HepG2 (cell line): ENCODE results near the gene GNA15. TPM values are rescaled to one million over a fixed set of nuclear protein-coding genes. Genes with fewer than 3 reads are reported as not detected.

Source experiments
- ATAC-seq: fragments of 200-7000 bp; cut with Tn5 transposase; 3 replicates; pipeline ENCODE4 v1.9.1; 2020; ENCODE audit warnings: mild to moderate bottlenecking, moderate library complexity
- BruUV-seq: library from RNA; stranded (reverse); fragments of 400-500 nt; replicated peaks from 2 replicates; lab custom pipeline; 2021; lab: Mats Ljungman, UMichigan
- CTCF ChIA-PET: fragments of 300-600 bp; formaldehyde crosslinking; extraction: SDS; loops from one replicate; lab custom pipeline; 2021; ENCODE audit warnings: low total read pairs, inconsistent platforms, low intra/inter-chr PET ratio; lab: Yijun Ruan, JAX
- POLR2A ChIA-PET: fragments of 350-600 bp; sonication (Branson Sonifier 250); formaldehyde crosslinking; loops from one replicate; lab custom pipeline; 2020; ENCODE audit warnings: antibody characterized with exemption, inconsistent platforms; lab: Yijun Ruan, JAX
- DNase-seq: peaks from one replicate; pipeline ENCODE4 v3.0.0-alpha.2; 2015; ENCODE audit warnings: low spot score
- FAIRE-seq: peaks from 3 replicates; lab custom pipeline; 2011; peaks lifted over from hg19 to GRCh38; lab: Jason Lieb, UNC
- H2AFZ ChIP-seq: one replicate; pipeline ENCODE4 v1.6.1; 2011; ENCODE audit warnings: low read length, inconsistent platforms
- H3K27ac ChIP-seq: fragments of 300-600 bp; 3 replicates; pipeline ENCODE4 v1.8.0; 2011; ENCODE audit warnings: mixed run types, mild to moderate bottlenecking, mixed read lengths, low read length, inconsistent platforms; ENCODE audit not compliant: insufficient read depth; ENCODE audit errors: extremely low read length
- H3K27me3 ChIP-seq, 2 experiments: fragments of 200-600 bp in 1 of 2; 2 replicates in 1 of 2; 3 replicates in 1 of 2; pipeline versions ENCODE4 v1.6.0 to v1.8.0; 2011; ENCODE audit warnings: low read length in 2 of 2, mild to moderate bottlenecking in 2 of 2, moderate library complexity in 2 of 2, inconsistent platforms in 1 of 2; ENCODE audit not compliant: insufficient read depth in 2 of 2, control insufficient read depth in 1 of 2
- H3K36me3 ChIP-seq, 2 experiments: fragments of 200-600 bp in 1 of 2; replicated peaks in 1 of 2; 2 replicates in 1 of 2; 3 replicates in 1 of 2; pipeline versions ENCODE4 v1.5.1 to v1.8.0; 2011; ENCODE audit warnings: low read length in 2 of 2, inconsistent platforms in 1 of 2; ENCODE audit not compliant: insufficient read depth in 2 of 2, control insufficient read depth in 1 of 2
- H3K4me1 ChIP-seq: 2 replicates; pipeline ENCODE4 v1.5.1; 2012; ENCODE audit warnings: low read length, inconsistent platforms; ENCODE audit not compliant: insufficient read depth
- H3K4me2 ChIP-seq: 2 replicates; pipeline ENCODE4 v1.6.0; 2011; ENCODE audit warnings: low read depth, low read length, inconsistent platforms
- H3K4me3 ChIP-seq, 3 experiments: fragments of 200-600 bp in 1 of 3; sonication (generic), shearing (Covaris generic) in 1 of 3; replicated peaks in 1 of 3; 2 replicates each; pipeline ENCODE4 v1.5.1; 2011 to 2016; ENCODE audit warnings: low read length in 3 of 3, inconsistent platforms in 2 of 3, low read depth in 2 of 3, mild to moderate bottlenecking in 2 of 3, control low read depth in 1 of 3, mixed read lengths in 1 of 3; ENCODE audit not compliant: insufficient read depth in 1 of 3
- H3K79me2 ChIP-seq: one replicate; pipeline ENCODE4 v1.6.1; 2011; ENCODE audit warnings: low read length, inconsistent platforms; ENCODE audit not compliant: insufficient read depth
- H3K9ac ChIP-seq: 2 replicates; pipeline ENCODE4 v1.6.0; 2011; ENCODE audit warnings: mild to moderate bottlenecking, low read depth, low read length, inconsistent platforms; ENCODE audit not compliant: insufficient read depth
- H3K9me3 ChIP-seq: 2 replicates; pipeline ENCODE4 v1.5.1; 2012; ENCODE audit warnings: mild to moderate bottlenecking, low read length
- H4K20me1 ChIP-seq: 2 replicates; pipeline ENCODE4 v1.6.0; 2011; ENCODE audit warnings: inconsistent platforms, mild to moderate bottlenecking, low read length, moderate library complexity; ENCODE audit not compliant: insufficient read depth
- ATF7 ChIP-seq, 2 experiments: fragments of 450-650 bp in 1 of 2; sonication (generic) in 1 of 2; formaldehyde crosslinking in 1 of 2; IDR thresholded peaks; 2 replicates each; pipeline versions ENCODE4 v1.4.0 to v1.6.1; 2016 to 2020; ENCODE audit warnings: antibody characterized with exemption in 1 of 2, mild to moderate bottlenecking in 1 of 2, missing genetic modification reagents in 1 of 2
- CBX2 ChIP-seq, 2 experiments: fragments of 200-600 bp in 1 of 2; sonication (generic); formaldehyde crosslinking in 1 of 2; IDR thresholded peaks; 2 replicates each; pipeline versions ENCODE4 v1.7.0 to v1.8.1; 2018 to 2022; ENCODE audit warnings: low read depth in 2 of 2, low read length in 1 of 2, mild to moderate bottlenecking in 1 of 2, missing genetic modification reagents in 1 of 2
- DMAP1 ChIP-seq: IDR thresholded peaks from 2 replicates; pipeline ENCODE4 v1.6.1; 2016
- HNF1B ChIP-seq: sonication (generic); formaldehyde crosslinking; IDR thresholded peaks from 2 replicates; pipeline ENCODE4 v1.5.1; 2020; ENCODE audit warnings: mild to moderate bottlenecking, moderate library complexity, missing genetic modification reagents
- KDM6A ChIP-seq: IDR thresholded peaks from 2 replicates; pipeline ENCODE4 v1.6.1; 2016; ENCODE audit warnings: low read depth
- MATR3 ChIP-seq: sonication (generic); formaldehyde crosslinking; IDR thresholded peaks from 2 replicates; pipeline ENCODE4 v1.4.0; 2020; ENCODE audit warnings: missing genetic modification reagents
- MLX ChIP-seq: IDR thresholded peaks from 2 replicates; pipeline ENCODE4 v1.6.1; 2016
- MXD4 ChIP-seq: IDR thresholded peaks from 2 replicates; pipeline ENCODE4 v1.6.1; 2016; ENCODE audit warnings: mild to moderate bottlenecking, missing biosample characterization, missing genetic modification reagents
- RBM39 ChIP-seq: fragments of 200-400 bp; formaldehyde crosslinking; IDR thresholded peaks from one replicate; pipeline ENCODE4 v1.6.1; 2018; ENCODE audit warnings: antibody characterized with exemption, mild to moderate bottlenecking, low read depth, low read length; ENCODE audit not compliant: poor library complexity, severe bottlenecking
- REL ChIP-seq: sonication (generic); formaldehyde crosslinking; conservative IDR thresholded peaks from 2 replicates; pipeline ENCODE4 v1.8.0; 2022; ENCODE audit warnings: mild to moderate bottlenecking, missing genetic modification reagents, moderate library complexity
- RFX3 ChIP-seq: IDR thresholded peaks from 2 replicates; pipeline ENCODE4 v1.6.1; 2016; ENCODE audit warnings: missing biosample characterization, missing genetic modification reagents
- TCF7L2 ChIP-seq: IDR thresholded peaks from 2 replicates; pipeline ENCODE4 v1.6.1; 2011; ENCODE audit warnings: mild to moderate bottlenecking, low read depth, low read length, moderate library complexity
- ZGPAT ChIP-seq: IDR thresholded peaks from 2 replicates; pipeline ENCODE4 v1.6.1; 2016; ENCODE audit warnings: mild to moderate bottlenecking
- ZMAT3 ChIP-seq: sonication (generic); formaldehyde crosslinking; conservative IDR thresholded peaks from 2 replicates; pipeline ENCODE4 v1.7.0; 2021; ENCODE audit warnings: missing genetic modification reagents
- ZNF263 ChIP-seq: sonication (generic); formaldehyde crosslinking; IDR thresholded peaks from 2 replicates; pipeline ENCODE4 v1.4.0; 2020; ENCODE audit warnings: missing genetic modification reagents
- ZNF280B ChIP-seq: sonication (generic); formaldehyde crosslinking; IDR thresholded peaks from 2 replicates; pipeline ENCODE4 v1.5.0; 2020; ENCODE audit warnings: missing genetic modification reagents, mild to moderate bottlenecking, borderline replicate concordance
- ZNF558 ChIP-seq: sonication (generic); formaldehyde crosslinking; IDR thresholded peaks from 2 replicates; pipeline ENCODE4 v1.9.0; 2022; ENCODE audit warnings: mild to moderate bottlenecking, missing genetic modification reagents, borderline replicate concordance
- ZNF615 ChIP-seq: sonication (generic); formaldehyde crosslinking; IDR thresholded peaks from 2 replicates; pipeline ENCODE4 v1.5.0; 2020; ENCODE audit warnings: mild to moderate bottlenecking, missing genetic modification reagents, borderline replicate concordance
- WGBS: methylation state at CpG from one replicate; pipeline ENCODE4 v1.1.6; 2017; ENCODE audit warnings: low lambda C conversion rate; 5-methylcytosine and 5-hydroxymethylcytosine counted together
- in situ Hi-C: cut with HindIII; loops from 2 replicates; pipeline ENCODE4 v1.10.0; 2017; ENCODE audit warnings: low pct_unique_long_range_greater_than_20kb; ENCODE audit not compliant: extremely low pct_ligation_motif_present
- intact Hi-C: fragments of 100-400 bp; cut with micrococcal nuclease; formaldehyde crosslinking; loops from one replicate; pipeline ENCODE4 v1.10.0; 2022; ENCODE audit not compliant: unreplicated experiment
- polyA plus RNA-seq, 8 experiments: library from polyadenylated mRNA; depleted of rRNA in 3 of 8; stranded (reverse) in 7 of 8; unstranded in 1 of 8; fragments of >200 nt; fragmentation: Illumina TruSeq in 4 of 8; extraction: Trizol in 4 of 8; gene quantifications; 2 replicates each; pipeline versions ENCODE4 v1.2.1 to v1.2.3, GENCODE V29; 2011 to 2016; ENCODE audit warnings: low read depth in 4 of 8, missing spikeins in 1 of 8, mixed read lengths in 1 of 8; ENCODE audit not compliant: insufficient read depth in 1 of 8
- total RNA-seq, 5 experiments: library from RNA; depleted of rRNA; stranded (reverse); fragments of >200 nt; fragmentation: Illumina TruSeq; extraction: Trizol; gene quantifications; 2 replicates each; pipeline ENCODE4 v1.2.3, GENCODE V29; 2016; ENCODE audit warnings: low read depth in 1 of 5

GNA15 gene
- total and polyA plus RNA-seq, 2 of the 13 experiments (the other 11 are each of a cell fraction or from before 2014, with no cell fraction given) = not detected

- TF ChIP-seq RFX3 (CRISPR knock-in tag) = no peak
Observed at GRCh38 chr19:3210347-3211017, 74.6 kb downstream of the GNA15 start (continued).

- Histone ChIP-seq H3K36me3 (peaks cover 5 to 6% of the 10 kb centered on the region in 2 experiments; a peak in 3 of 5 replicates), H3K9me3 (no peaks in the 10 kb centered on the region), H3K27ac (no peak overlapping the region), H2AFZ (no peak overlapping the region), H3K4me1 (peaks cover 12% of the 10 kb centered on the region), H3K79me2 (no peaks in the 10 kb centered on the region), H3K4me3 (no peak overlapping the region), H3K9ac (no peak overlapping the region), H4K20me1 (no peaks in the 10 kb centered on the region; the same call in 1 of the 2 replicates), H3K4me2 (no peak overlapping the region), H3K27me3 (no peaks in the 10 kb centered on the region)
- no TSS peak for BruUV-seq
- intact Hi-C loops = no loop called here
- FAIRE-seq (no peak), DNase-seq (no peak), ATAC-seq (peak; percentile 14; the same call in 2 of the 3 replicates)
- POLR2A ChIA-PET = no interaction called here
- CTCF ChIA-PET = interaction anchor here (1.1 kb wide), 1 partner anchor 249 kb away, joined by 3 read pairs; no protein-coding TSS in a partner anchor
- in situ Hi-C loops = no loop called here
- WGBS = 66% methylated on average over 11 of the region's 12 CpGs
- TF ChIP-seq CBX2 (IDR thresholded peaks at IDR 0.05; ENCODE audit: low read depth, low read length) (no peak), CBX2 (CRISPR knock-in tag; IDR thresholded peaks at IDR 0.05; ENCODE audit: low read depth) (no peak), HNF1B (CRISPR knock-in tag) (no peak), TCF7L2 (no peak), REL (CRISPR knock-in tag) (no peak), MXD4 (CRISPR knock-in tag) (no peak), RBM39 (no peak), ZNF280B (CRISPR knock-in tag) (no peak), MLX (CRISPR knock-in tag) (no peak), ZNF263 (CRISPR knock-in tag) (no peak), ATF7 (IDR thresholded peaks at IDR 0.05) (no peak), ATF7 (CRISPR knock-in tag; IDR thresholded peaks at IDR 0.05) (no peak), ZMAT3 (CRISPR knock-in tag) (no peak), DMAP1 (CRISPR knock-in tag) (no peak), KDM6A (CRISPR knock-in tag) (no peak), ZGPAT (CRISPR knock-in tag) (no peak), MATR3 (CRISPR knock-in tag) (no peak), ZNF615 (no peak), ZNF558 (CRISPR knock-in tag) (no peak)
Observed at GRCh38 chr19:3211191-3211590, 75.4 kb downstream of the GNA15 start.
